HAP-1 (cell line): ENCODE measurements around the gene MEGF6.

Experiments used
- DNase-seq, 2 experiments: peaks; one replicate each; pipeline ENCODE4 v3.0.0-alpha.2; 2016 to 2020; ENCODE audit warnings: low spot score in 2 of 2
- H3K27me3 ChIP-seq: fragments of 250-450 bp; sonication (Bioruptor Pico); 2 replicates; pipeline ENCODE4 v1.5.1; 2020; ENCODE audit warnings: low read depth, mild to moderate bottlenecking, moderate library complexity
- H3K36me3 ChIP-seq: fragments of 250-450 bp; sonication (Bioruptor Pico); replicated peaks from 2 replicates; pipeline ENCODE4 v1.5.1; 2020; ENCODE audit warnings: mild to moderate bottlenecking
- H3K4me1 ChIP-seq: fragments of 250-450 bp; sonication (Bioruptor Pico); 2 replicates; pipeline ENCODE4 v1.5.1; 2020; ENCODE audit warnings: mild to moderate bottlenecking
- H3K4me3 ChIP-seq: fragments of 250-450 bp; sonication (Bioruptor Pico); 2 replicates; pipeline ENCODE4 v1.5.1; 2020; ENCODE audit warnings: mild to moderate bottlenecking, moderate library complexity
- H3K9me3 ChIP-seq: fragments of 250-450 bp; sonication (Bioruptor Pico); 2 replicates; pipeline ENCODE4 v1.5.1; 2020; ENCODE audit warnings: mild to moderate bottlenecking, moderate library complexity
- in situ Hi-C: fragments of 300-500 bp; cut with MboI; formaldehyde crosslinking; loops from 3 replicates; pipeline ENCODE4 v1.14.3; 2020; ENCODE audit warnings: low sequenced_read_pairs, inconsistent platforms, mixed read lengths

Gene MEGF6

GRCh38 chr1:3465091-3465934, 146.0 kb downstream of the MEGF6 start:
- in situ Hi-C loops, result no loop called here

GRCh38 chr1:3464649-3465025, 146.7 kb downstream of the MEGF6 start:
- in situ Hi-C loops, result no loop called here
- no peaks in the 10 kb centered on the region for H3K9me3 ChIP-seq
- no peaks in the 10 kb centered on the region for H3K27me3 ChIP-seq
- no peaks in the 10 kb centered on the region for H3K36me3 ChIP-seq
- H3K4me3 ChIP-seq, result no peak overlapping the region
- DNase-seq, result no peak
- H3K4me1 ChIP-seq, result no peaks in the 10 kb centered on the region

More at GRCh38 chr1:3465091-3465934, 146.0 kb downstream of the MEGF6 start:
- Histone ChIP-seq H3K9me3 (no peaks in the 10 kb centered on the region), H3K4me1 (no peaks in the 10 kb centered on the region), H3K27me3 (no peaks in the 10 kb centered on the region), H3K4me3 (no peak overlapping the region), H3K36me3 (no peaks in the 10 kb centered on the region)
- DNase-seq, result no peak

- H3K9me3 ChIP-seq, result no peaks in the 10 kb centered on the region
- no peaks in the 10 kb centered on the region for H3K36me3 ChIP-seq
- DNase-seq, result no peak
- H3K27me3 ChIP-seq, result no peaks in the 10 kb centered on the region
- in situ Hi-C loops, result no loop called here
- H3K4me1 ChIP-seq, result no peaks in the 10 kb centered on the region
- no peak overlapping the region for H3K4me3 ChIP-seq
Observed at GRCh38 chr1:3463891-3464648, 147.2 kb downstream of the MEGF6 start.

GRCh38 chr1:3463408-3463863, 147.9 kb downstream of the MEGF6 start:
- no peak for DNase-seq
- no peaks in the 10 kb centered on the region for H3K27me3 ChIP-seq
- no peak overlapping the region for H3K4me3 ChIP-seq
- no peaks in the 10 kb centered on the region for H3K4me1 ChIP-seq
- no peaks in the 10 kb centered on the region for H3K9me3 ChIP-seq
- H3K36me3 ChIP-seq, result no peaks in the 10 kb centered on the region
- in situ Hi-C loops, result no loop called here

GRCh38 chr1:3463013-3463385, 148.3 kb downstream of the MEGF6 start:
- in situ Hi-C loops, result no loop called here
- Histone ChIP-seq H3K27me3 (no peaks in the 10 kb centered on the region), H3K9me3 (no peaks in the 10 kb centered on the region), H3K36me3 (no peaks in the 10 kb centered on the region), H3K4me3 (no peak overlapping the region), H3K4me1 (no peaks in the 10 kb centered on the region)
- no peak for DNase-seq

- in situ Hi-C loops, result no loop called here
- Histone ChIP-seq H3K9me3 (no peaks in the 10 kb centered on the region), H3K27me3 (no peaks in the 10 kb centered on the region), H3K4me1 (no peaks in the 10 kb centered on the region), H3K36me3 (no peaks in the 10 kb centered on the region), H3K4me3 (no peak overlapping the region)
- no peak for DNase-seq
Observed at GRCh38 chr1:3462356-3463012, 148.8 kb downstream of the MEGF6 start.

- DNase-seq, result no peak
- Histone ChIP-seq H3K4me3 (no peak overlapping the region), H3K4me1 (no peaks in the 10 kb centered on the region), H3K27me3 (no peaks in the 10 kb centered on the region), H3K36me3 (no peaks in the 10 kb centered on the region), H3K9me3 (no peaks in the 10 kb centered on the region)
- in situ Hi-C loops, result no loop called here
Observed at GRCh38 chr1:3461934-3462275, 149.4 kb downstream of the MEGF6 start.

GRCh38 chr1:3461238-3461933, 149.9 kb downstream of the MEGF6 start:
- Histone ChIP-seq H3K4me3 (no peak overlapping the region), H3K9me3 (no peaks in the 10 kb centered on the region), H3K27me3 (no peaks in the 10 kb centered on the region), H3K36me3 (no peaks in the 10 kb centered on the region), H3K4me1 (no peaks in the 10 kb centered on the region)
- in situ Hi-C loops, result no loop called here
- no peak for DNase-seq

- in situ Hi-C loops, result no loop called here
- Histone ChIP-seq H3K9me3 (no peaks in the 10 kb centered on the region), H3K4me3 (no peak overlapping the region), H3K36me3 (no peaks in the 10 kb centered on the region), H3K4me1 (no peaks in the 10 kb centered on the region), H3K27me3 (no peaks in the 10 kb centered on the region)
- DNase-seq, result no peak
Observed at GRCh38 chr1:3460672-3461131, 150.6 kb downstream of the MEGF6 start.

GRCh38 chr1:3459940-3460671, 151.2 kb downstream of the MEGF6 start:
- in situ Hi-C loops, result no loop called here
- Histone ChIP-seq H3K4me1 (peaks cover 4% of the 10 kb centered on the region; the same call in 1 of the 2 replicates), H3K36me3 (no peaks in the 10 kb centered on the region), H3K4me3 (no peak overlapping the region), H3K9me3 (no peaks in the 10 kb centered on the region), H3K27me3 (no peaks in the 10 kb centered on the region)
- no peak for DNase-seq

- no peaks in the 10 kb centered on the region for H3K9me3 ChIP-seq
- no peak for DNase-seq
- H3K27me3 ChIP-seq, result no peaks in the 10 kb centered on the region
- peaks cover 5% of the 10 kb centered on the region; the same call in 1 of the 2 replicates for H3K4me1 ChIP-seq
- H3K36me3 ChIP-seq, result no peaks in the 10 kb centered on the region
- in situ Hi-C loops, result no loop called here
- H3K4me3 ChIP-seq, result no peak overlapping the region
Observed at GRCh38 chr1:3459051-3459908, 152.0 kb downstream of the MEGF6 start.
